Left kidney (tissue), 2 donors: ENCODE measurements around the gene KNTC1. TPM values are rescaled to one million over a fixed set of nuclear protein-coding genes. Genes with fewer than 3 reads are reported as not detected.
"Not testable (repeated sequence)": the region's sequence is repeated elsewhere in the genome, so short reads cannot be mapped to it uniquely, and the experiment has no call there.

Experiments
- DNase-seq: peaks from one replicate; pipeline ENCODE4 v3.0.0-alpha.2; 2013
- polyA plus RNA-seq: library from polyadenylated mRNA; unstranded; fragments of 120-200 nt; gene quantifications from one replicate; pipeline ENCODE4 v1.2.1, GENCODE V29; 2013; ENCODE audit not compliant: insufficient read length

The KNTC1 gene
- polyA plus RNA-seq, 1 donor: 80.0 TPM

GRCh38 chr12:122646517-122647217 is 119.6 kb downstream of the KNTC1 start:
- DNase-seq: no peak

- DNase-seq: no peak
Observed at GRCh38 chr12:122651520-122652224, 124.6 kb downstream of the KNTC1 start.

GRCh38 chr12:122653291-122653690 is 126.2 kb downstream of the KNTC1 start:
- not testable (repeated sequence) for DNase-seq

DNA sequence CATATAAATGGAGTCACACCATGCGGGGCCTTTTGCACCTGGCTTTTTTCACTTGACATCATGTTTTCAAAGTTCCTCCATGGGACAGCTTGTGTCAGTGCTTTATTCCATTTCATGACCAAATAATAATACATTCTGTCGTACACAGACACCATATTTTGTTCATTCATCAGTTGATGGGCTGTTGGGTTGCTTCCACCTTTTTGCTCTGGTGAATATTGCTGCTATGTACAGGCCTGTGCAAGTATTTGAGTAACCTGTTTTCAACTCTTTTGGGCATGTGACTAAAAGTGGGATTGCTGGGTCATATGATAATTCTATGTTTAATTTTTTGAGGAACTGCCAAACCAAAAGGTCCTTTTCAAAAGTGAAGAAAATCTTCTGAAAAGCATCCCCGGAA is 129.2 kb downstream of the KNTC1 start:
- no peak for DNase-seq

DNA sequence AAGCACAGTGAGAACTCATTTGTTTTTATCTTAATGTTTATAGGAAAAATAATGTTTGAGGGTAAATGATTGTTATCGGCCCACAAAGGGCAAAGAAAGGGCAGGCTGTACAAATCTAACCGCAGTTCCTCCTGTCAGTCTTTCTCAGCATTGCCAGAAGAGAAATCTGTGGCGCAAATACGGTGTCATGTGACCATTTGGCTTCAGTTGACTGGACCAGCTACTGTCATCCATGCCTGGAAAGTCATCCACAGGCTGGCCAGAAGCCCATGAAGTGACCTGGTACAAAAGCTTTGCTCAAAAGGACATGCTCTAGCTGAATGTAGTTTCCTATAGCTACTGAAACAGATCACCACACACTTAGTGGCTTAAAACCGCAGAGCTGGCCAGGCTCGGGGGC is 132.5 kb downstream of the KNTC1 start:
- no peak for DNase-seq

DNA sequence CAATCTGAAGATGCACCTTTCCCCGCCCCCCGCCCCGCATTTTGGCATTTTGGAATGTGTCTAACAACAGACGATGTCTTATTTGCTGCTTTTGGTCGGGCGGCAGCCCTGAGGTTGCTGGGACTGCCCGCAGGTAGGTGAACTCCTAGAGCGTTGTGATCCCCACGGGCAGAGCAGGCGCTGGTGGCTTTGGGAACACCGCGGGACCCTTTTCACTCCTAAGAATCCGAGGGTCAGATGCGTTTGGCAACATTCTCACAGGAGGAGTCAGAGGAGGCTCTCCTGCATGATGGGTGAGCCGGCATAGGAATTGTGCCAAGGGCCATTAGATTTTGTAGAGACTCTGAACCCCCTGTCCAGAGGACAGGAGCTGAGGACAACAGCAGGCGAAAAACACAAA is 134.2 kb downstream of the KNTC1 start:
- no peak for DNase-seq

GRCh38 chr12:122661938-122662337 is 134.9 kb downstream of the KNTC1 start:
- DNase-seq: no peak

GRCh38 chr12:122665349-122665748 is 138.3 kb downstream of the KNTC1 start:
- DNase-seq: no peak

- DNase-seq: no peak
Observed at GRCh38 chr12:122665759-122666158, 138.7 kb downstream of the KNTC1 start.

- no peak for DNase-seq
Observed at GRCh38 chr12:122668268-122668667, 141.2 kb downstream of the KNTC1 start.

DNA sequence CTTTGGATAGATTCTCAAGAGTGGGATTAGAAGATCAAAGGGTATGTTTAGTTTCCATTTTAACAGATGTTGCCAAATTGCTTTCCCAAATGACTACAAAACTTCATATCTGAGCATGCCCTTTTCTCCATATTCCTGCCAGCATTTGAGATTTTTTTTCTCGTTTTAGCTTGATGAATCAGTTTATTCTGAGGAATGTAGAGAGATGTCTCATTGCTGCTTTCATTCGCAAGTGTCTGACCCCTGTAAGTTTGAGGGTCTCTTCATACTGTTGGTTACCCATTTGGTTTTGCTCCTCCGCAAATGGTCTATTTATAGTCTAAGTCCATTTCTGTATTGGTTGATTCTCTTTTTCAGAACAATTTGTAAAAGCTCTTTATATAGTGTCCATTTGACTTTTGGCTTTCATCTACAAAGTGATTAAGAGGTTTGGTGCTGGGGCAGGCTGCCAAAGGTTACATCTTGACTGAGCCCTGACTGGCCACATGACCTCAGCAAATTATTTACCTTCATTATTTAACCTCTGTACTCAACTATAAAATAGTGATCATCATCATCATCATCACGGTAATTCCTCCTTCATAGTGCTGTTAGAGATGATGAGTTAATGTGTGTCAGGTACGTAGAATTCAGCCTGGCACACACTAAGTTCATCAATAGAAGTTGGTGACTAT is 142.5 kb downstream of the KNTC1 start:
- DNase-seq: no peak

GRCh38 chr12:122672515-122672914 is 145.5 kb downstream of the KNTC1 start:
- no peak for DNase-seq

Other genes with a start within 250 kb of the KNTC1 start
- gene CLIP1, start 104.6 kb upstream of the KNTC1 start, polyA plus RNA-seq: 50.4 TPM
- gene ZCCHC8, start 26.3 kb upstream of the KNTC1 start, polyA plus RNA-seq: 57.2 TPM
- gene RSRC2, start 313 bp upstream of the KNTC1 start, polyA plus RNA-seq: 262 TPM
- gene HCAR2, start 176.1 kb downstream of the KNTC1 start, polyA plus RNA-seq: 0.57 TPM
- gene HCAR3, start 189.6 kb downstream of the KNTC1 start, polyA plus RNA-seq: 0.30 TPM
- 3.0 TPM for gene HCAR1, start 203.6 kb downstream of the KNTC1 start, polyA plus RNA-seq
- gene DENR, start 225.6 kb downstream of the KNTC1 start, polyA plus RNA-seq: 110 TPM
- 0.60 TPM for gene CCDC62, start 247.3 kb downstream of the KNTC1 start, polyA plus RNA-seq